GM12878 (cell line): ENCODE results near the gene ADSL. TPM values are rescaled to one million over a fixed set of nuclear protein-coding genes. Genes with fewer than 3 reads are reported as not detected.

Source experiments
- ATAC-seq: fragments of 200-7000 bp; cut with Tn5 transposase; 3 replicates; pipeline ENCODE4 v1.9.1; 2020; ENCODE audit warnings: mild to moderate bottlenecking, moderate library complexity
- BruUV-seq: library from RNA; stranded (reverse); fragments of 400-500 nt; replicated peaks from 2 replicates; lab custom pipeline; 2021; lab: Mats Ljungman, UMichigan
- CTCF ChIA-PET: fragments of 300-600 bp; sonication (Branson Sonifier 250); formaldehyde crosslinking; extraction: SDS; loops from one replicate; lab custom pipeline; 2021; ENCODE audit warnings: inconsistent platforms; lab: Yijun Ruan, JAX
- POLR2A ChIA-PET: fragments of 350-600 bp; formaldehyde crosslinking; extraction: SDS; loops from one replicate; lab custom pipeline; 2021; ENCODE audit warnings: inconsistent platforms; lab: Charles Lee
- RAD21 ChIA-PET: fragments of 300-600 bp; sonication (Branson Sonifier 250); formaldehyde crosslinking; loops from one replicate; lab custom pipeline; 2023; ENCODE audit warnings: antibody characterized with exemption; ENCODE audit not compliant: unreplicated experiment; lab: Charles Lee
- SMC1A ChIA-PET: fragments of 300-600 bp; sonication (Branson Sonifier 250); formaldehyde crosslinking; loops from one replicate; lab custom pipeline; 2023; ENCODE audit not compliant: unreplicated experiment, uncharacterized antibody; lab: Charles Lee
- DNase-seq: peaks from one replicate; pipeline ENCODE4 v3.0.0-alpha.2; 2011; ENCODE audit warnings: low read depth, low spot score
- FAIRE-seq: peaks from 3 replicates; lab custom pipeline; 2011; peaks lifted over from hg19 to GRCh38; lab: Jason Lieb, UNC
- H2AFZ ChIP-seq: 2 replicates; pipeline ENCODE4 v1.6.0; 2011; ENCODE audit warnings: low read depth, low read length, control low read depth; ENCODE audit not compliant: control insufficient read depth
- H3K27ac ChIP-seq: 2 replicates; pipeline ENCODE4 v1.5.1; 2011; ENCODE audit warnings: control low read depth; ENCODE audit not compliant: control insufficient read depth, insufficient read depth
- H3K27me3 ChIP-seq, 2 experiments: replicated peaks in 1 of 2; 2 replicates each; pipeline versions ENCODE4 v1.6.0 to v1.6.1; 2011; ENCODE audit warnings: low read length in 1 of 2; ENCODE audit not compliant: control insufficient read depth in 2 of 2, insufficient read depth in 2 of 2
- H3K36me3 ChIP-seq, 2 experiments: 2 replicates each; pipeline ENCODE4 v1.5.1; 2011; ENCODE audit warnings: low read length in 1 of 2; ENCODE audit not compliant: control insufficient read depth in 2 of 2, insufficient read depth in 2 of 2
- H3K4me1 ChIP-seq: 2 replicates; pipeline ENCODE4 v1.6.1; 2011; ENCODE audit warnings: mild to moderate bottlenecking, low read length, moderate library complexity, mixed read lengths; ENCODE audit not compliant: control insufficient read depth, insufficient read depth
- H3K4me2 ChIP-seq: 2 replicates; pipeline ENCODE4 v1.6.0; 2011; ENCODE audit warnings: control low read depth; ENCODE audit not compliant: control insufficient read depth, insufficient read depth
- H3K4me3 ChIP-seq: fragments of 200-600 bp; sonication (generic); 2 replicates; pipeline ENCODE4 v1.5.1; 2016
- H3K79me2 ChIP-seq: 2 replicates; pipeline ENCODE4 v1.6.0; 2011; ENCODE audit warnings: low read length; ENCODE audit not compliant: control insufficient read depth, insufficient read depth
- H3K9ac ChIP-seq: 2 replicates; pipeline ENCODE4 v1.8.0; 2011; ENCODE audit warnings: low read length, control low read depth, mixed read lengths; ENCODE audit not compliant: control insufficient read depth, insufficient read depth
- H3K9me3 ChIP-seq: replicated peaks from 3 replicates; pipeline ENCODE4 v1.5.1; 2011; ENCODE audit warnings: mild to moderate bottlenecking, low read length; ENCODE audit not compliant: control insufficient read depth, insufficient read depth
- H4K20me1 ChIP-seq: 2 replicates; pipeline ENCODE4 v1.6.0; 2011; ENCODE audit not compliant: control insufficient read depth, insufficient read depth
- BRCA1 ChIP-seq: IDR thresholded peaks from 2 replicates; pipeline ENCODE4 v1.6.1; 2011; ENCODE audit warnings: low read depth, low read length, improper control_type of control experiment
- CEBPB ChIP-seq, 2 experiments: fragments of 150-350 bp in 1 of 2; IDR thresholded peaks; 2 replicates each; pipeline ENCODE4 v1.6.1; 2012 to 2014; ENCODE audit warnings: low read depth in 2 of 2, low read length in 2 of 2, borderline replicate concordance in 1 of 2, inconsistent platforms in 1 of 2
- CHD1 ChIP-seq: IDR thresholded peaks from 2 replicates; pipeline ENCODE4 v1.6.1; 2012; ENCODE audit warnings: low read depth, low read length, improper control_type of control experiment
- EGR1 ChIP-seq, 2 experiments: IDR thresholded peaks; 1 replicate in 1 of 2; 2 replicates in 1 of 2; pipeline ENCODE4 v1.6.1; 2011 to 2012; ENCODE audit warnings: low read depth in 2 of 2, low read length in 2 of 2, borderline replicate concordance in 1 of 2, mild to moderate bottlenecking in 1 of 2, moderate library complexity in 1 of 2
- ESRRA ChIP-seq: IDR thresholded peaks from 2 replicates; pipeline ENCODE4 v1.6.1; 2012; ENCODE audit warnings: mild to moderate bottlenecking, low read length, improper control_type of control experiment
- EZH2 ChIP-seq: IDR thresholded peaks from 2 replicates; pipeline ENCODE4 v1.6.1; 2012; ENCODE audit warnings: low read depth, mild to moderate bottlenecking, control low read depth, inconsistent platforms, low read length, borderline replicate concordance; ENCODE audit not compliant: control insufficient read depth
- HCFC1 ChIP-seq: fragments of 150-350 bp; IDR thresholded peaks from 2 replicates; pipeline ENCODE4 v1.6.1; 2014; ENCODE audit warnings: low read length
- HDAC2 ChIP-seq: fragments of 200-600 bp; sonication (generic); IDR thresholded peaks from 2 replicates; pipeline ENCODE4 v1.6.1; 2017
- NR2C2 ChIP-seq: IDR thresholded peaks from 2 replicates; pipeline ENCODE4 v1.6.1; 2011; ENCODE audit warnings: borderline replicate concordance, low read depth; ENCODE audit not compliant: control insufficient read depth, insufficient read length
- NR2F1 ChIP-seq: fragments of 450-650 bp; conservative IDR thresholded peaks from 2 replicates; pipeline ENCODE4 v1.6.1; 2017; ENCODE audit warnings: mild to moderate bottlenecking
- PAX8 ChIP-seq: fragments of 450-650 bp; IDR thresholded peaks from 2 replicates; pipeline ENCODE4 v1.6.1; 2017; ENCODE audit warnings: mild to moderate bottlenecking, moderate library complexity
- POLR2A ChIP-seq: IDR thresholded peaks from 2 replicates; pipeline ENCODE4 v1.6.1; 2011; ENCODE audit warnings: low read depth, mild to moderate bottlenecking, low read length
- SREBF1 ChIP-seq: IDR thresholded peaks from 2 replicates; pipeline ENCODE4 v1.6.1; 2012; ENCODE audit warnings: mild to moderate bottlenecking, low read length
- TCF3 ChIP-seq: IDR thresholded peaks from 2 replicates; pipeline ENCODE4 v1.6.1; 2012; ENCODE audit warnings: low read depth, mild to moderate bottlenecking, low read length, borderline replicate concordance; ENCODE audit not compliant: insufficient read depth
- YY1 ChIP-seq: IDR thresholded peaks from 2 replicates; pipeline ENCODE4 v1.6.1; 2011; ENCODE audit warnings: low read depth, mild to moderate bottlenecking, low read length
- ZNF207 ChIP-seq: fragments of 450-650 bp; IDR thresholded peaks from 2 replicates; pipeline ENCODE4 v1.6.1; 2014; ENCODE audit warnings: antibody characterized with exemption, mild to moderate bottlenecking, borderline replicate concordance
- ZSCAN29 ChIP-seq: fragments of 450-650 bp; IDR thresholded peaks from 2 replicates; pipeline ENCODE4 v1.6.1; 2017; ENCODE audit warnings: mild to moderate bottlenecking, moderate library complexity
- WGBS: methylation state at CpG from one replicate; pipeline ENCODE4 v1.1.6; 2016; ENCODE audit warnings: low lambda C conversion rate; ENCODE audit not compliant: insufficient replicate concordance, insufficient coverage; ENCODE audit errors: missing lambda C conversion rate; 5-methylcytosine and 5-hydroxymethylcytosine counted together
- in situ Hi-C: fragments of 300-500 bp; cut with MboI; formaldehyde crosslinking; loops from 9 replicates; pipeline ENCODE4 v1.14.3; 2018; ENCODE audit warnings: mixed read lengths
- intact Hi-C: fragments of 100-400 bp; cut with micrococcal nuclease; formaldehyde crosslinking; loops from one replicate; pipeline ENCODE4 v1.14.2; 2022; ENCODE audit not compliant: unreplicated experiment
- polyA plus RNA-seq, 11 experiments: library from polyadenylated mRNA; depleted of rRNA in 4 of 11; unstranded in 6 of 11; stranded (reverse) in 5 of 11; fragments of >200 nt; fragmentation: Nextera tagmentation in 4 of 11; fragmentation: Illumina TruSeq in 1 of 11; extraction: Ambion mirVana in 4 of 11; extraction: Trizol in 1 of 11; gene quantifications; 1 replicate in 1 of 11; 2 replicates in 10 of 11; pipeline versions ENCODE4 v1.2.1 to v1.2.3, GENCODE V29; 2011 to 2016; ENCODE audit warnings: inconsistent platforms in 2 of 11, missing spikeins in 2 of 11, low read depth in 1 of 11
- total RNA-seq, 4 experiments: library from RNA; depleted of rRNA in 3 of 4; stranded (reverse); fragments of >200 nt in 3 of 4; fragmentation: Illumina TruSeq in 1 of 4; extraction: Trizol in 1 of 4; gene quantifications; 2 replicates each; pipeline versions ENCODE4 v1.2.1 to v1.2.3, GENCODE V29; 2013 to 2021
- TF ChIP-seq, protein P1 (sequence below): fragments of 450-650 bp; IDR thresholded peaks from 2 replicates; pipeline ENCODE4 v1.6.1; 2014; ENCODE audit warnings: mild to moderate bottlenecking

Gene ADSL
- total and polyA plus RNA-seq, 10 of the 15 experiments (the other 5 are each of a cell fraction or from before 2014, with no cell fraction given): 126 to 313 (median 143) TPM

DNA sequence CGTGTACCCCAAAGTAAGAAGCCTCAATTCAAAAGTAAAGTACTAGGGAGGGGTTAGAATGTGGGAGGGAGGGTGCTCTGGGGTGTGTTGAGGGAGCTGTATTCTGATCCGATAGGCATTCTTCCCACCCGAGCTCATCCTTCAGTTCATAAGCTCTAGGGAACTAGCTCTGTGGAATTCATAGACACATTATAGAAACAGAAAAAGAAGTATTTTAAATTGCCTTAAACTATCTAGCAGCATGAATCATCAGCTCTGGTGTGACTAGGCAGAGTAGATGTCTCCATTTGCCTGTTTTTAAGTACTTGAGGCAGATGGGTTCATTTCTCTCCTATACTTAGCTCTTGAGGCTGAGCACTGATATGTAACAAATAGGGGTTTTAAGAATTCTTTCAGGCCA is 16.8 kb downstream of the ADSL start (continued):
- TF ChIP-seq NR2F1: no peak
- TF ChIP-seq TCF3: no peak
- TF ChIP-seq POLR2A: no peak

DNA sequence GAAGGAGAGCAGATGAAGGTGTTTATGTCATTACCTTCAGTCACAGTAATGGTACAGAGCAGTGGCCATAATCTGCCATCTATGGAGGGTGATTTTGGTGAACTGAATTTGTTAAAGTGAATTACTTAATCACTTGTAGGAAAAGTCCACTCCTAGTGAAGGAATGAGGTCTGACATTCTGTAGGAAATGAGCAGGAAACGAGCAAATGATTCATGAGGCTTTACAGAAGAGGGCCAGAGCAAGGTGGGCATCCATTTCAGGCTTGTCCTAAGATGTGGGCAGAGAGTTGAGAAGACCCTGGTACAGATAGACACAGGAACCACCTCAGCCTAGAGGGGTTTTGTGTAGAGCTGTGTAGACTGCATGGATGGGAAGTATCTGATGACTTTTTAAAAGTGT is 18.1 kb downstream of the ADSL start:
- Histone ChIP-seq H3K36me3 (peaks cover 28 to 54% of the 10 kb centered on the region in 2 experiments), H3K79me2 (no peaks in the 10 kb centered on the region)

More for the DNA sequence above, 18.1 kb downstream of the ADSL start:
- ATAC-seq (no peak), DNase-seq (no peak), FAIRE-seq (no peak)
- intact Hi-C loops (no loop called here), in situ Hi-C loops (no loop called here)
- WGBS: 100% methylated on average over 1 of the region's 1 CpG
- no peaks in the 10 kb centered on the region for H3K4me1 ChIP-seq
- no peaks in the 10 kb centered on the region for H3K27me3 ChIP-seq
- H3K9me3 ChIP-seq: no peaks in the 10 kb centered on the region
- H3K27ac ChIP-seq: no peak overlapping the region
- no peaks in the 10 kb centered on the region for H4K20me1 ChIP-seq
- TF ChIP-seq PAX8 (no peak), HCFC1 (no peak), NR2C2 (no peak), YY1 (no peak), EGR1 (IDR thresholded peaks at IDR 0.05; ENCODE audit: borderline replicate concordance in 1 of 2, low read depth in 2 of 2, low read length in 2 of 2) (no peak), BRCA1 (no peak), ESRRA (no peak), ZNF207 (no peak), SREBF1 (no peak), EZH2 (no peak), CHD1 (no peak), TCF3 (no peak), POLR2A (no peak), HDAC2 (no peak), ZSCAN29 (no peak), CEBPB (IDR thresholded peaks at IDR 0.05; ENCODE audit: borderline replicate concordance in 1 of 2, low read depth in 2 of 2, low read length in 2 of 2) (no peak)
- TF ChIP-seq, protein P1, sequence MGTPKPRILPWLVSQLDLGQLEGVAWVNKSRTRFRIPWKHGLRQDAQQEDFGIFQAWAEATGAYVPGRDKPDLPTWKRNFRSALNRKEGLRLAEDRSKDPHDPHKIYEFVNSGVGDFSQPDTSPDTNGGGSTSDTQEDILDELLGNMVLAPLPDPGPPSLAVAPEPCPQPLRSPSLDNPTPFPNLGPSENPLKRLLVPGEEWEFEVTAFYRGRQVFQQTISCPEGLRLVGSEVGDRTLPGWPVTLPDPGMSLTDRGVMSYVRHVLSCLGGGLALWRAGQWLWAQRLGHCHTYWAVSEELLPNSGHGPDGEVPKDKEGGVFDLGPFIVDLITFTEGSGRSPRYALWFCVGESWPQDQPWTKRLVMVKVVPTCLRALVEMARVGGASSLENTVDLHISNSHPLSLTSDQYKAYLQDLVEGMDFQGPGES: no peak
- no peak overlapping the region for H2AFZ ChIP-seq
- ChIA-PET POLR2A (no interaction called here), SMC1A (no interaction called here), CTCF (interaction anchor here (1.2 to 1.3 kb wide), 2 partner anchors 11 to 16 kb away, joined by 3 read pairs; no protein-coding TSS in a partner anchor), RAD21 (no interaction called here)
- H3K4me3 ChIP-seq: no peak overlapping the region
- H3K4me2 ChIP-seq: no peak overlapping the region
- H3K9ac ChIP-seq: no peak overlapping the region
- BruUV-seq: no TSS peak
